Pancreas (tissue), 10 donors: ENCODE measurements around the gene MYADML2. TPM values are rescaled to one million over a fixed set of nuclear protein-coding genes. Genes with fewer than 3 reads are reported as not detected.
A peak's percentile ranks its signal among the peaks of the same experiment; 100 is the strongest.
"Not testable (repeated sequence)": the region's sequence is repeated elsewhere in the genome, so short reads cannot be mapped to it uniquely, and the experiment has no call there.

Source experiments
- ATAC-seq, 4 donors: fragments of 200-7000 bp; cut with Tn5 transposase; one replicate each; pipeline versions ENCODE4 v1.8.0 to v1.9.1; 2020; ENCODE audit warnings: mild to moderate bottlenecking in 4 of 4, moderate library complexity in 4 of 4
- DNase-seq, 6 donors: peaks; one replicate each; pipeline ENCODE4 v3.0.0-alpha.2; 2020
- FAIRE-seq: peaks from 2 replicates; lab custom pipeline; 2012; peaks lifted over from hg19 to GRCh38; lab: Jason Lieb, UNC
- H3K27ac ChIP-seq, 4 donors: fragments of 200-600 bp; sonication (generic); 1 replicate in 3 of 4; 2 replicates in 1 of 4; pipeline versions ENCODE4 v1.5.0 to v1.8.0; 2020
- H3K27me3 ChIP-seq, 4 donors: fragments of 200-600 bp; one replicate each; pipeline ENCODE4 v1.8.0; 2021
- H3K36me3 ChIP-seq, 3 donors: fragments of 200-600 bp; sonication (generic) in 1 of 3; one replicate each; pipeline versions ENCODE4 v1.5.0 to v1.8.0; 2020 to 2021
- H3K4me1 ChIP-seq, 3 donors: fragments of 200-600 bp; one replicate each; pipeline ENCODE4 v1.8.0; 2021
- H3K4me3 ChIP-seq, 4 donors: fragments of 200-600 bp; sonication (generic) in 2 of 4; one replicate each; pipeline versions ENCODE4 v1.5.0 to v1.8.0; 2020 to 2021
- H3K9me3 ChIP-seq, 4 donors: fragments of 200-600 bp; one replicate each; pipeline ENCODE4 v1.8.0; 2021
- CTCF ChIP-seq, 4 donors: fragments of 200-600 bp; sonication (generic) in 3 of 4; IDR thresholded peaks; one replicate each; pipeline versions ENCODE4 v1.5.0 to v1.8.0; 2021; ENCODE audit warnings: antibody characterized with exemption in 4 of 4
- WGBS, 2 donors: extraction: QIAGEN DNeasy Blood & Tissue Kit; methylation state at CpG; one replicate each; pipeline ENCODE4 v1.1.7; 2013; 5-methylcytosine and 5-hydroxymethylcytosine counted together
- intact Hi-C, 3 donors: fragments of 100-400 bp; cut with DNase I; formaldehyde crosslinking; loops; one replicate each; pipeline versions ENCODE4 v1.11.1 to v1.14.2; 2022
- polyA plus RNA-seq, 2 donors: library from polyadenylated mRNA; stranded (reverse); fragments of 200-250 nt; gene quantifications; one replicate each; pipeline ENCODE4 v1.2.3, GENCODE V29; 2013
- total RNA-seq, 6 donors: library from RNA; stranded (reverse); fragmentation: NEBNext Ultra II Directional in 4 of 6; extraction: Animal tissue kit (Norgen Biotek cat#: 25700) in 4 of 6; gene quantifications; one replicate each; pipeline versions ENCODE4 v1.2.1 to v1.2.4, GENCODE V29; 2021 to 2023
- donor health status: healthy with polysubstance abuse.
- donor health status: DM: no; HTN: no; CAD: no; lungs with moderate emphysema.
- donor health status: DM: no; HTN: no; CAD: no.
- donor health status: control.
- donor health status: control.
- donor health status: Bipolar disorder and iron deficiency.
- donor health status: DM: yes; HTN: yes; CAD: no.
- donor health status: DM: no; HTN: no; CAD: no.
- donor health status: DM: no; HTN: no; CAD: no.
- donor health status: DM: yes; HTN: yes; CAD: no.

The MYADML2 gene
- total and polyA plus RNA-seq, 8 donors = not detected

DNA sequence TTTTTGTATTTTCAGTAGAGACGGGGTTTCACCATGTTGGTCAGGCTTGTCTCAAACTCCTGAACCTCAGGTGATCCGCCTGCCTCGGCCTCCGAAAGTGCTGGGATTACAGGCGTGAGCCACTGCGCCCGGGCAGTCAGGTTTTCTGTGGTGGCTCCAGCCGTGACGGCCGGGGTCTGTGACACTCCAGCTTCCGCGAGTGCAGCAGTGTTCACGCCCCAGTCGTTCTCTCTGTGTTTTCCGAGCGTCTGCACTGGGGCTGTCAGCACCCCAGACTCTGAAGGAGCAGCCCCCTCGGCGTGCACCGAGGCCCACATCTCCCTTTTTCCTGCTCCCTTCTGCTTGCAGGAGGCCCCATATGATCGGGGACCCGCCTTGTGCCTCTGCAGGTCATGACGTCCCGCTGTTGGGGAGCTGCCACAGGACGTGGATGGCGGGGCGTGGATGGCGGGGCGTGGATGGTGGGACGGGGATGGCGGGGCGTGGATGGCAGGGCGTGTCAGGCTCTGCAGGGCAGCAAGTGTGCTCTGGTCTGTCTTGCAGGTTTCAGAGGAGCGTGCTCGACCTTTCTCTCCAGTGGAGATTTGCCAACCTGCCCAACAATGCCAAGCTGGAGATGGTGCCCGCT lies 36.1 kb upstream of the MYADML2 start:
- 94% methylated on average over 33 to 35 of the region's 35 CpGs for WGBS, 2 donors
- ATAC-seq (no peak), DNase-seq (no peak), FAIRE-seq (no peak)
- Histone ChIP-seq H3K4me3 (no peak overlapping the region), H3K4me1 (peaks cover 0 to 4% (median 3%) of the 10 kb centered on the region in 3 donors), H3K9me3 (no peaks in the 10 kb centered on the region), H3K36me3 (peaks cover 0 to 12% (median 0%) of the 10 kb centered on the region in 3 donors), H3K27ac (no peak overlapping the region), H3K27me3 (no peaks in the 10 kb centered on the region)
- intact Hi-C loops = no loop called here
- TF ChIP-seq CTCF (IDR thresholded peaks at IDR 0.05) = no peak

GRCh38 chr17:81981511-81981910 lies 34.5 kb upstream of the MYADML2 start:
- WGBS, 2 donors = 96 to 97% methylated on average over 12 of the region's 12 CpGs
- H3K27me3 ChIP-seq, DNase-seq, H3K4me1 ChIP-seq, H3K9me3 ChIP-seq, intact Hi-C loops, H3K27ac ChIP-seq, H3K4me3 ChIP-seq, FAIRE-seq, ATAC-seq: not testable (repeated sequence)
- peaks cover 0 to 12% (median 0%) of the 10 kb centered on the region in 3 donors for H3K36me3 ChIP-seq

GRCh38 chr17:81980707-81981343 lies 33.8 kb upstream of the MYADML2 start:
- FAIRE-seq = no peak
- H3K36me3 ChIP-seq = peaks cover 0 to 9% (median 0%) of the 10 kb centered on the region in 3 donors

DNA sequence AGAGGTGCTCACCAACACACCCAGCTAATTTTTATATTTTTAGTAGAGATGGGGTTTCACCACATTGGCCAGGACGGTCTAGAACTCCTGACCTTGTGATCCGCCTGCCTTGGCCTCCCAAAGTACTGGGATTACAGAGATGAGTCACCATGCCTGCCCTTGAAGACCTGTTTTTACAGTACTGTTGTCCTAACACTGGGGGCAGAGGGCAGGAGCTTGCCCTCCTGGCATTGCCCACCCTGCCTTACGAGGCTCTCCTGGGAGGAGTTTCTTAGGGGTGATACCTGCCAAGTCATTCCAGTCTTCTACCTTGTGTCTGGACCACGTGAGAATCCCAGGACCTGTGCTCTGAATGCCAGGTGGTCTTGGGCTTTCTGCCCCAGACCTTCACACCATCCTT lies 33.1 kb upstream of the MYADML2 start:
- intact Hi-C loops = no loop called here
- no peaks in the 10 kb centered on the region for H3K9me3 ChIP-seq
- peaks cover 0 to 7% (median 3%) of the 10 kb centered on the region in 3 donors for H3K4me1 ChIP-seq
- whole genome bisulfite sequencing, 2 donors = 91% methylated on average over 4 of the region's 4 CpGs
- H3K27ac ChIP-seq = no peak overlapping the region
- TF ChIP-seq CTCF (IDR thresholded peaks at IDR 0.05) = no peak
- ATAC-seq (no peak), FAIRE-seq (no peak), DNase-seq (no peak)
- H3K36me3 ChIP-seq = peaks cover 0 to 5% (median 0%) of the 10 kb centered on the region in 3 donors
- no peaks in the 10 kb centered on the region for H3K27me3 ChIP-seq
- H3K4me3 ChIP-seq = no peak overlapping the region

More at GRCh38 chr17:81980707-81981343, 33.8 kb upstream of the MYADML2 start:
- TF ChIP-seq CTCF (IDR thresholded peaks at IDR 0.05) = no peak
- Histone ChIP-seq H3K4me3 (no peak overlapping the region), H3K27me3 (no peaks in the 10 kb centered on the region), H3K9me3 (no peaks in the 10 kb centered on the region), H3K4me1 (peaks cover 0 to 7% (median 3%) of the 10 kb centered on the region in 3 donors), H3K27ac (no peak overlapping the region)
- intact Hi-C loops = no loop called here
- WGBS, 2 donors = 90% methylated on average over 9 of the region's 9 CpGs
- DNase-seq (no peak), ATAC-seq (no peak)

GRCh38 chr17:81978524-81979298 lies 31.7 kb upstream of the MYADML2 start:
- ATAC-seq (no peak), DNase-seq (no peak), FAIRE-seq (no peak)
- 82 to 84% methylated on average over 27 of the region's 27 CpGs for WGBS, 2 donors
- H3K36me3 ChIP-seq = no peaks in the 10 kb centered on the region
- H3K27ac ChIP-seq = no peak overlapping the region
- peaks cover 0 to 7% (median 3%) of the 10 kb centered on the region in 3 donors for H3K4me1 ChIP-seq
- intact Hi-C loops = no loop called here
- no peaks in the 10 kb centered on the region for H3K27me3 ChIP-seq
- H3K4me3 ChIP-seq = peak overlapping the region in 1 of 4 donors; percentile 92
- TF ChIP-seq CTCF (IDR thresholded peaks at IDR 0.05) = no peak
- no peaks in the 10 kb centered on the region for H3K9me3 ChIP-seq
